ENCODE measurements around the gene DOCK6.

GRCh38 chr19:11232555-11232954 lies 29.8 kb downstream of the DOCK6 start:
- no peak for TF ChIP-seq STAT6 (CRISPR knock-in tag; conservative IDR thresholded peaks at IDR 0.05; ENCODE audit: low read depth)
- TF ChIP-seq SP1 (CRISPR knock-in tag; conservative IDR thresholded peaks at IDR 0.05) = no peak
- no peak for TF ChIP-seq CTCF (IDR thresholded peaks at IDR 0.05)
- TF ChIP-seq MLX (CRISPR knock-in tag; IDR thresholded peaks at IDR 0.05) = no peak
- TF ChIP-seq CREB1 (CRISPR knock-in tag; IDR thresholded peaks at IDR 0.05) = no peak
- no peak for TF ChIP-seq ATF3 (CRISPR knock-in tag; conservative IDR thresholded peaks at IDR 0.05)
- no peak for TF ChIP-seq USF2 (CRISPR knock-in tag; IDR thresholded peaks at IDR 0.05)
- no peak for TF ChIP-seq KAT7 (CRISPR knock-in tag; IDR thresholded peaks at IDR 0.05; ENCODE audit: borderline replicate concordance)
- TF ChIP-seq RELA (CRISPR knock-in tag; IDR thresholded peaks at IDR 0.05; ENCODE audit: borderline replicate concordance) = no peak
- no peak for TF ChIP-seq FOXP4 (CRISPR knock-in tag; IDR thresholded peaks at IDR 0.05)
- TF ChIP-seq ELF4 (CRISPR knock-in tag; IDR thresholded peaks at IDR 0.05; ENCODE audit: low read depth) = no peak
- no peak for TF ChIP-seq ESRRA (CRISPR knock-in tag; IDR thresholded peaks at IDR 0.05; ENCODE audit: borderline replicate concordance)
- no peak for TF ChIP-seq ZNF121 (CRISPR knock-in tag; IDR thresholded peaks at IDR 0.05)

Data from WTC11 (cell line).